LoVo (cell line): ENCODE measurements around the gene DYNC2I2.
"Not testable (repeated sequence)": the region's sequence is repeated elsewhere in the genome, so short reads cannot be mapped to it uniquely, and the experiment has no call there.

Experiments
- DNase-seq: peaks from one replicate; pipeline ENCODE4 v3.0.0-alpha.2; 2016; ENCODE audit warnings: low spot score

The DYNC2I2 gene

DNA sequence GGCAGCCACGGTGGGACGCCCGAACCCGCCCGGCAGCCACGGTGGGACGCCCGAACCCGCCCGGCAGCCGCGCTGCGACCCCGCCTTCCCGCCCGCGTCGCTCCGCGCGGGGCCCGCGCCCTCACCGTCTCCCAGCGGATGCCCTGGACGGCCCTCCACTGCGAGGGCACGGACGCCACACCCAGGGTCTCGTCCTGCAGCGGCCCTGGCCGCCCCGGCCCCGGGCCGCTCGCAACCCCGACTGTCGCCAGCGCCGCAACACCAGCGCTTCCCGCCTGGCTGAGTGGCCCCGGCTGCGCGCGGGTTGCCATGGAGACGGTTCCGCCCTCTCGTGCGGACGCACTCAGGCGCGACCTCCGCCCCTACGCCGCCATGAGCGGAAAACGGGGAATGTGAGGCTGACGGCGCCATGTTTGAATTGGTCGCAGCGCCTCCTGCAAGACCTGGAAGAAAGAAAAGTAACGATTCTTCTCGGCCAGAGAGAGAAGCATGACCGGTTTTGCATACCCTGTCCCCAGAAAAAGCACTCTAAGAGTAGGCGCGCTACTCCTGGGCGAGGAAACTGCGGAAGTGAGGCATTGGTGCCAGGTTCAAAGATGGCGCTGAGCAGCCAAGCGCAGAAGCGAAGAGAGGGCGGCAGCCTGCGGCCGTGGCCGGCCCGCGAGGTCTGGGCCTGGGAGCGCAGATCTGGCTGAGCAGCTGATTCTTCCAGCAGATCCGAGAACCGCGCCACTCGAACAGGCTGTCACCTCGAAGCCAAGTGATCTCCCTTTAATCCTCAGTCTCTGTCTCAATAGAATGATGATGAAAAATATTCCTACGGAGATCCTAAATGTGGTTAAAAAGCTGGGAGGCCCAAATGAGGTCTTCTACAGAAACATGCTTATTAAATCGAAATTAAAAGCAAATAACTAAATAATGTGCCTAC, at the start of gene DYNC2I2:
TSS of gene DYNC2I2 (minus strand) at position 432 of the 928 bp plus-strand sequence. CDS start at position 311, 121 bp downstream.
- DNase-seq: peak; percentile 96

DNA sequence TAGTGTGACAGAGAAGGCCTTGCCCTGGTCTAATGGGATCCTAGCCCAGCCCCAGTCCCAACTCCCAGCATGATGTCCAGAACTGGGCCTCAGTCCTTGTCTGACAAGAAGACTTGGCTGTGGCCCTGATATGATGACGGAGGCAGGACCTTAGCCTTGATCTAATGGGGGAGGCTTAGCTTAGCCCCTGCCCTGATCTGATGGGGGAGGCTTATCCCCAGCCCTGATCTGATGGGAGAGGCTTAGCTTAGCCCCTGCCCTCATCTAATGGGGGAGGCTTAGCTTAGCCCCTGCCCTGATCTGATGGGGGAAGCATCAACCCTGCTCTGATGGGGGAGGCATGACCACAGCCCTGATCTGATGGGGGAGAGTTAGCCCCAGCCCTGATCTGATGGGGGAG, 49.4 kb upstream of the DYNC2I2 start:
- no peak for DNase-seq

DNA sequence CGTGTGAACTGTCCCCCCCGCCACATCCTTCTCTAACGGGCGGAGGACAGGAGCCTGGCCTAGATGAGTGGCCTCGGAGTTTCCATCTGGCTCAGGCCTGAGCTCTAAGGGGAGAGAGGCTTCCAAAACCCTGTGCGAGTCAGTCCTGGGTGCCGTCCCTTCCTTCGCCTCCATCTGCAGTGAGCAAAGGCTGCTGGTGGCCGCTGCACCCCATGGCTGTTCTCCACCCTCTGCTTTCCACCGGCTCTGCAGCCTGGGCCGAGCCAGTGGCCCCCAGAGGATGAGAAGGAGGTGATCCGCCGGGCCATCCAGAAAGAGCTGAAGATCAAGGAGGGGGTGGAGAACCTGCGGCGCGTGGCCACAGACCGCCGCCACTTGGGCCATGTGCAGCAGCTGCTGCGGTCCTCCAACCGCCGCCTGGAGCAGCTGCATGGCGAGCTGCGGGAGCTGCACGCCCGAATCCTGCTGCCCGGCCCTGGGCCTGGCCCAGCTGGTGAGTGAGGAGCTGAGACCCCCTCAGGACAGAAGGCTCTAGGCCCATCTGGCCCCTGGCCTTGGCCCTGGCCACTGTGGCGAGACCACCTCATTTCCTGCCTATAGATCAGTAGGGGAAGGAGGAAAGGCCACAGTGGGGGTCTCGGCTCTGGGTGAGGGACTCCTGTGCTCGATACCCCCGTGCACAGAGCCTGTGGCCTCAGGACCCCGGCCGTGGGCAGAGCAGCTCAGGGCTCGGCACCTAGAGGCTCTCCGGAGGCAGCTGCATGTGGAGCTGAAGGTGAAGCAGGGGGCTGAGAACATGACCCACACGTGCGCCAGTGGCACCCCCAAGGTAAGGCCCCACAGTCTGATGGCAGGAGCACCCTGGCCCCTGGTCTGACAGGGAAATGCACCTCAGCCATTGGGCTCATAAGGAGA, 48.7 kb upstream of the DYNC2I2 start:
- DNase-seq: no peak

DNA sequence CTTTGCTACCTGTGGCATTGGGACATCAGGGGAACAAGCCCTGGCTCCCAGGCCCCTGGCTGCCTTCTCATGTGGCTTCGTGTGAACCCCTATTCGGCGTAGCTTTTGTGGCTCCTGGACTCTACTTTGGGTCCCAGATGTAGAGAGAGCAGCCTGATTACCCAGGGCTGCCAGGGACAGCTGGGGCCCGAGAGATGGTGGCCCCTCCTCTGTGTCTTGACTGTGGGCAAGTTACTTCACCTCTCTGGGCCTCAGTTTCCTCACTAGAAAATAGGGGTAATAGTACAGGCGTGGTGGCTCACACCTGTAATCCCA, 47.7 kb upstream of the DYNC2I2 start:
- DNase-seq: no peak

DNA sequence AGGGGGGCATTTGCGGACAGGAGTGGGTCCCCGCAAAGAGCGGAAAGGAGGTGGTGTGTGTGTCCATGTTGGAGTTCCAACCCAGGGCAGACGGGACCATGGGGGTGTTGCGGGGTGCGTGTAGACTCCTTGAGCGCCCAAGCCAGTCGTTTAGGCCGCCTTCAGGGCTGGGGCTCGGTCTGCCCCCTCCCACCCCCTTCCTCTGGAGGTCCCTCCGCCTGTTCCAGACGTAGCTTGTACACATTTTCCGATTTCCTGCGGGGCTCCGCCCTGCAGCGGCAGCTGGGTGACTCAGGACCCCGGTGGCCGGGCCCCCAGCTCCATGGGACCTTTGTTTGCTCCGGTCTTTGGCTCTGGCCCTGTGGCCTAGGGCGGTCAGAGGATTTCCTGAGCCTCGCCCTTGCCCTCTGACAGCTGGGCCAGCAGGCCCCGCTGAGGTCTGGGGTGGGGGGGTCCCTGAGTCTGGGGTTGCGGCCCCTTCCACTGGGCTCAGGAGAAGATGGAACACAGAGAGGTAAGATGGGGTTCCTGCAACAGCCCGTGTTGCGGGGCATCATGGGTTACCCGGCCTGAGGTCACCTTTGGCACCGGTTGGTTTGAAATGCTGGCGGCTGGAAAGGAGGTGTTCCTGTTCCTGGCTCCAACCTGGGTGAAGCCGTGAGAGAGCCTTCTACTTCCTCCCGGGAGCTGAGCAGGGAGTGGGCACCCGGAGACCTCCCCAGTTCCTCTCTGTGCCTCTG, 47.1 kb upstream of the DYNC2I2 start:
- no peak for DNase-seq

DNA sequence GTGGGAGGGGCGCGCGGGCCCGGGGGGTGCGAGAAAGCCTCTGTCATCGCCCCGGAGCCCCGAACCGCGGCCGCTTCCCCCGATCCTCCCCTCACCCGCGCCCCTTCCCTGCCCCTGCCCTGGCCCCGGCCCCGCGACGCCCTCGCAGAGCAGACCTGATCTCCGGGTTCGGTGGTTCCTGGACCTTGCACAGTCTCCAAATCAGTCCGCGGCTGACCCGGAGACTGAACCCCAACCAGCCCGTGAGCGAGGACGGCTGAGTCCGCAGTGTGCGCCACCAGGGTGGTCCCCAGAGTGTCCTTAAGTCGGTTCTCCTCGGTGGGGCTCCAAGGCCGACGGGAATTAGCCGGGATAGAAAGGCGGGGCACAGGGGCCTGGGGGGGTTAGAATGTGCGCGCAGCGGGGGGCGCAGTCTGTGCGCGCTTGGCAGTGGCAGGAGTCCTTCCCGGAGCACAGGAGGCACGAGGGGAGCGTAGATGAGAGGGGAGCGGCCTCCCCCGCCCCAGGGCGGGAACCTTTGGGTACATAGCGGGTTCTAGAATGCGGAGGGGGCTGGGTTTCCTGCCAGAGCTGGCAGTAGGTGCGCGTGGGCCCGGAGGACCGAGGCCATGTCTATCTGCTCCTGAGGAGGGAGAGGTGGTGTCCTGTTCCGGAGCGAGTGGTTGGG, 46.4 kb upstream of the DYNC2I2 start:
- DNase-seq: no peak

DNA sequence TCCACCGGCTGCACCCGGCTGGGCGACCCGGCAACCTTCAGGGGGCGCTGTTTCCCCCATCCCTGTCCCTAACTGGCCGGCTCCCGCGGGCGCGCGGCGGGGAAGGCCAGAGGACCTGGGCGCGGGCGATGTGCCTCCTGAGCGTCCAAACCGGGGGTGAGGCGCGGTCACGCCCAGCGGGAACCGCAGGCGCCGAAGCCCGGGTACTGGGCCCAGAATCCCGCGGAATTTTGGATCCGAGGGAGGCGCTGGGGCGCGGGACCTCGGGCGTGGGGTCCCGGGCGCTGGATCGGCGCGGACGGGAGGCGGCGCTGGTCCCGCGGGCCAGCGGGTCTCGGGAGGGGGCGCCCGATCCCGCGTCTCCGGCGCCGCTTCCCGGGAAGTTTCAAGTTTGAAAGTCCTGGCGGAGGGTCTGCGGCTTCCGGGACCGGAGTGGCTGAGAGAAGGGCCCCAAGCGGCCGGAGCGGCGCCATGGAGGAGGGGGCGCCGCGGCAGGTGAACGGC, 45.9 kb upstream of the DYNC2I2 start, which contains the start of gene PKN3:
TSS of gene PKN3 (plus strand) at position 59 of the 504 bp plus-strand sequence. CDS start at position 472, 413 bp downstream.
- peak; percentile 87 for DNase-seq

DNA sequence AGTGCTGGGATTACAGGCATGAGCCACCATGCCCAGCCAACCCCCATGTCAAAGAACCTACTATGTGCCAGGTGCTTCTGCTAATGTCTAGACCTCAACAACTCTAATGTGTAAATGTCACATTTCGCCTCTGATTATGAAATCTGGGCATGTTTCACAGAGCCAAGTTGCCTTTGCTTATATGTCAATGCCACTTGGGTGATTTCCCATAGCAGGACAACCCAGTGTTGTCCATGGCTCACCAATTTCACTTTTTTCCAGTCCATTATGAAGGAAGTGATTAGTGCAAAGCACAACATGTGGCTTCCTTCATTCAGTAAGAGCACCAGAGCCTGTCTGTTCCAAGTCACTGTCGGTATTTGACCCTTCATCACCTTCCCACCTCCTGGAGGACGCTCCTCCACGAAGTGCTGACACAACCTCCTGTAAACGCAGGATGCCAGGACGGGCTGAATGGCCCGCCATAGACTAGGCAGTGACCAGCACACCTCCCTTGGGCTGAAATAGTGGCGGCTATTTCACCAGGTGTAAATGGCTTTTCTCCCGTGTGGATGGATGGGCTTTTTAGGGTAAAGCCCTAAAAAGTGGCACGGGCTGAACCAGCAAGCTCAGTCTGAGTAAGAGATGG, 44.7 kb upstream of the DYNC2I2 start:
- DNase-seq: no peak

DNA sequence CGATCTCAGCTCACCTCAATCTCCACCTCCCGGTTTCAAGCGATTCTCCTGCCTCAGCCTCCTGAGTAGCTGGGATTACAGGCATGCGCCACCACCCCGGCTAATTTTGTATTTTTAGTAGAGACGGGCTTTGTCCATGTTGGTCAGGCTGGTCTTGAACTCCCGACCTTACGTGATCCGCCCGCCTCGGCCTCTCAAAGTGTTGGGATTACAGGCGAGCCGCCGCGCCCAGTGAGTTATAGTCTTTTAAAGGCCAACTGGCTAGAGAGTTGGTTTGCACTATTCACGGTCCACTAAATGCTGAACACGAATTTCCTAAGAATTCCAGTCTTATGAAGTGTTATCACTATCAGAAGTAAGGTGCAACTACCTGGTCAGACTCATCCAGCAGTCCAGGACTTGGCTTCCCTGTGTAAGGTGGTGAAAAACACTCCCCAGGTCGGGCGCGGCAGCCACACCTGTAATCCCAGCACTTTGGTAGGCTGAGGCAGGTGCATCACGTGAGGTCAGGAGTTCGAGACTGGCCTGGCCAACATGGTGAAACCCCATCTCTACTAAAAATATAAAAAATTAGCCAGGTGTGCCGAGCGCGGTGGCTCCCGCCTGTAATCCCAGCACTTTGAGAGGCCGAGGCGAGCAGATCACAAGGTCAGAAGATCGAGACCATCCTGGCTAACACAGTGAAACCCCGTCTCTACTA, 42.6 kb upstream of the DYNC2I2 start:
- not testable (repeated sequence) for DNase-seq

DNA sequence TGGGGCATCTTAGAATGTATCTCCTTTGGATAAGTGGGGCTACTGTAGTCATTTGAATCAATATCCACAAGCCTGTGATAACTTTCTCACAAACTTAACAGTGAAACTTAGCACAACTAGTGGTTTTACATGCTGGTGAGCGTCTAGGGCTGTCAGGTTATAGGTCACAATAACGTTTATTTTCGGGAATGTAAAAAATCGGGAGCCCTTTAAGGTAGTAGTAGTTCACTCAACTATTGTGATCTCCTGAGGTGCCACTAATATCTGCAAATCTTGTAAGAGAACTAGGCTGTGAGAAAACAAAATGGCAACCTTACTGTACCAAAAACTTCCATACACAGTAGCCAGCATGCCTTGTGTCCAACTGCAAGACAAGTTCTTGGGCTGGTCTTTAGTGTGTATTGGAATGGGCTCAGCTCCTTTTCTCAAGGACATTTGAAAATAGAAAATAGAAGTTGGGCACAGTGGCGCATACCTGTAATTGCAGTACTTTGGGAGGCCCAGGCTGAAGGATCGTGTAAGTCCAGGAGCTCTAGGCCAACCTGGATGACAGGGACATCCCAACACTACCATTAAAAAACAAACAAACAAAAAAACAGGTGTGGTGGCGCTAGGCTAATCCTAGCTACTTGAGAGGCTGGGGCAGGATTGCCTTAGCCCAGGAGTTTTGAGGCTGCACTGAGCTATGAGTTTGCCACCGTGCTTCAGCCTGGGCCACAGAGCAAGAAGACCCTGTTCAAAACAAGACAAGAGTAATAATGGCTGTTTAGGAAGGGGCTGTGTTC, 40.5 kb upstream of the DYNC2I2 start:
- DNase-seq: no peak

DNA sequence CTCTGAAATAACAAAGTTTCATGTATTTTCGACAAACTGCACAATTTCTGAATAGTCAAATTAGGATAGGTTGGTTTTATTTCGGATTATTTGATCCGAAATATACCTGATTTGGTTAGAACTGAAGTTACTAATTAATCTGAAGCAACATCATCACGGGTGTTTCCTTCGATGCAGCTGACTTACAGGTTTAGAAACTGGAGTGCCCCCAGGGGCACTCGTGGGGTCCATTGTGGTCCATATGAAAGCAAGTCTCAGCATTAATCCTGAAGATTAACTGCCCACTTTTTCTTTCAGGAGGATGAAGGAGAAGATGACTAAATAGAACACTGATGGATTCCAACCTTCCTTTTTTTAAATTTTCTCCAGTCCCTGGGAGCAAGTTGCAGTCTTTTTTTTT, 37.7 kb upstream of the DYNC2I2 start:
- DNase-seq: no peak

DNA sequence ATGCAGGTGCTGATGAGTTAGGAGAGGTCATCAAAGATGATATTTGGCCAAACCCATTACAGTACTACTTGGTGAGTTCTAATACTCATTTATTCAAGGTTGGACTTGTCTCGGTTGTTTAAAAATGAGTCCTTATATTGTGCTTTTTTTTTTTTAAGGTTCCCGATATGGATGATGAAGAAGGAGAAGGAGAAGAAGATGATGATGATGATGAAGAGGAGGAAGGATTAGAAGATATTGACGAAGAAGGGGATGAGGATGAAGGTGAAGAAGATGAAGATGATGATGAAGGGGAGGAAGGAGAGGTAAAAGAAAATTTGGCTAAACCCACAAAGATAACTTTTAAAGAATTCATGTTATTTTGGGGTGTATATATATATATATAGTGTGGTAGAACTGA, 37.1 kb upstream of the DYNC2I2 start:
- DNase-seq: not testable (repeated sequence)

DNA sequence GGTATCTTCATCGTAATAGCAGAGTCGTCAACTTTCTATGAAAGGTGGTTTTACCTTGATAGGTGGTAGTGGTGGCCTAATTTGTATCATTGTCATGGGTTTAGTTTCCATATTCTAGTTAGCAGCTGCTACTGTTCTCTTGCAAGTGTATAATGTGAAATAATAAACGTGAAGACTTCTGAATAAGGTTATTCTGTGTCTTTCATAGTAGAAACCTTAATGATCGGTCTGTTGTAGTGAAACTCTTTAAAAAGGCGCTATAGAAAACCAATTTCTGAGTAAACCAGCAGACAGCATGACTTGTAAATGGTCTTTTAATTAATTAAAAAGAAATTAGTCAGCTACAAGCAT, 34.0 kb upstream of the DYNC2I2 start:
- DNase-seq: no peak

DNA sequence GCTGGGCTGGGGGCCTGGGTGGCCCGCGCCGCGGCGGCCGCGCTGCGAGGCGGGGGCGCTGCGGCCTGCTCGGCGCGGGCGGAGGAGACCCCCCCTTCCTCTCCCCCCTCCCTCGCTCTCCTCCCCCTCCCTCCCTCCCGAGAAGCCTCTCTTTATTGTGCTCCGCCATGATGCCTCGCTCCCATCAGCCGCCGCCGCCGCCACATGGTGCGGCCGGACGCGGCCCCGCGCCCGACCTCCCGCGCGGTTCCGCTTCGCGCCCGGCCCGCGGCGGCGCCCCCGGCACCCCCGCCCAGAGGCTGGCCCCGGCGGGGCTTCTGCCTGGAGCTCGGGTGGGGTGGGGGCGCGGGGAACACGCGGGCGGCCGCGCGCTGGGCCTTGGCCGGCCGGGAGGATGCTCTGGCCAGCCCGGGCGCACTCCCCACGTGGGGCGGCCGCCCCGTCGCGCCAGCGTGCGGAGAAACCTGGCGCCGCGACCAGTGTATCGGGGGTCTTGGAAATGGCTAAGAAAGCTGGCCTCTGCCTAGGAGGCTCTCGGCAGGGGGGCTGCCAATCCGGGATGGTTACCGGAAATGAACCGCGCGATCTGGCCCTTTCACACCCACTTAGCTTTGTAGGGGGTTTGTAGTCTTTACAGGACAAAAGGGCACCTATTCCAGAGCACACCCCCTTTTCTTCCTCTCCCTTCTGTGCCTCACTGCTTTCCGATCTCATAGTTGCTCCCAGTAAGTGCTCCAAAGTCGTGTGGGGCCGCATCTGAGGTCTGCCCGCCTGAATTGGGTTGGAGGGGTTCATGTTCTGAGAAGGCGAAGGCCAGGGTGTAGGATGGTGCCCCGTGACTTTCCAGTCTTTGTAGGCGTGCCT, 33.4 kb upstream of the DYNC2I2 start:
- DNase-seq: no peak

DNA sequence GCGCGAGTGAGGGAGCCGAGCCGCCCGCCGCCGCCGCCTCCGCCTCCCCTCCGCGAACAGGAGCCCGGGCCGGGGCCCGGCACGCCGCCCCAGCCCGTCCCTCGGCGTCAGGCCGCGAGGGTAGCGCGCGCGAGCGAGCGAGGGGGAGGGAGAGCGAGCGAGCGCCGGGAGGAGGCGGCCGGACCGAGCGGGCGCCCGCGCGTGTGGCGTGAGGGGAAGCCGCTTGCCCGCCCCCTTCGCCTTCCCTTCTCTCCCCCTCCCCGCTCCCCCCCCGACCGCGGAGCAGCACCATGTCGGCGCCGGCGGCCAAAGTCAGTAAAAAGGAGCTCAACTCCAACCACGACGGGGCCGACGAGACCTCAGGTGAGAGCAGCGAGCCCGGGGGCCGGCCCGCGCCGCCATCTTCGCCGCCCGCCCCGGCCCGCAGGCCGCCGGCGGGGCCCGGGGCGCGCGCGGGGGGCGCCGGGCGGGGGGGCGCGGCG, 32.7 kb upstream of the DYNC2I2 start:
- DNase-seq: no peak

DNA sequence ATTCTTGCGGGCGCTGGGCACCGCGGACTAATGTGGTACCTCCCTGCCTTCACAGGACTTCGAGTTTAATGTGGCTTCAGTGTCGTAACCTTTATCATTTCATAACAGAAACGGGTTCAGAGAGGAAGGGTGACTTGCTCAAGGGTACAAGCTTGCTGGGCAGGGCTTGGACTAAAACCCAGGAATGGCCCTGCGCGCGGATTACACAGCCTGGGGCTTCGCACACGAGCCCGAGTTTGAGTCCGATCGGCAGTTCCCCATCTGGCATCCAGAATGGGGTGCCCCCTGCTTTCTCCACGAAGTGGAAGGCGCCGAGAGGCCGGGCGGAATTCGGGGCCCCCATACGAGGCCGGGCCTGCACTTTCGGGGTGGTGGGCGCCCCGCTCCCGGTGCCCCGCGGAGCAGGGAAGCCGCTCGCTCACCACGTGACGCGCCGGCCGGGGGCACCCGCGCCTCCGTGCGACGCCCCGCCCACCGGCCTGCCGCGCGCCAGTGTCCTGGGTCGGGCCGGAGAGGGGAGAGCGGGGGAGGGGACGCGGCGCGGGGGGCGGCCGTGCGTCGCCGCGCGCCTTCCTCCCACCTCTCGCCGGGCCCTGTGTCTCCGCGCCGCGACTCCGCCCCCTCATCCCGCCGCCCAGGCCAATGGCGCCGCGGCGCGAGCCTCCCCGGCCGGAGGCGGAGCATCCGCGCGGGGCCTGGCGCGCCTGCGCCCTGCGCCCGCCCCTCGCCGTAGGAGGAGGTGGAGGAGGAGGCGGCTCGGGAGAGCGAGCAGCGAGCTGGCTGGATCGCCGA, 32.0 kb upstream of the DYNC2I2 start, which contains the start of gene SET:
TSS of gene SET (plus strand) at position 722 of the 792 bp plus-strand sequence. CDS start 361 bp downstream, outside the sequence.
- DNase-seq: peak; percentile 96

DNA sequence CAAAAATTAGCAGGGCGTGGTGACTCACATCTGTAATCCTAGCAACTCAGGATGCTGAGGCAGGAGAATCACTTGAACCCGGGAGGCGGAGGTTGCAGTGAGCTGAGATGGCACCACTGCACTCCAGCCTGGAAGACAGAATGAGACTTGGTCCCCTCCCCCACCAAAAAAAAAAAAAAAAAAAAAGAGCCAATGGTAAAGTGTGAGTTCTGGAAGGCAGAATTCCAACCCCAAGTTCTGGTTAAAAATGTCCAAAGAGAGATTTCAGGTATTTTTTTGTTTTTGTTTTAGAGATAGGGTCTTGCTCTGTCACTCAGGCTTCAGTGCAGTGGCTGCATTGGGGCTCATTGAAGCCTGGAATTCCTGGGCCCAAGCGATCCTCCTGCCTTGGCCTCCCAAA, 30.8 kb upstream of the DYNC2I2 start:
- DNase-seq: no peak
